Bone marrow (tissue), 2 donors: ENCODE measurements around the gene NAV1.
"Not testable (repeated sequence)": the region's sequence is repeated elsewhere in the genome, so short reads cannot be mapped to it uniquely, and the experiment has no call there.

Experiments used
- DNase-seq, 2 donors: peaks; one replicate each; lab custom pipeline; 2025; lab: John Stamatoyannopoulos, UW

NAV1 gene, protein sequence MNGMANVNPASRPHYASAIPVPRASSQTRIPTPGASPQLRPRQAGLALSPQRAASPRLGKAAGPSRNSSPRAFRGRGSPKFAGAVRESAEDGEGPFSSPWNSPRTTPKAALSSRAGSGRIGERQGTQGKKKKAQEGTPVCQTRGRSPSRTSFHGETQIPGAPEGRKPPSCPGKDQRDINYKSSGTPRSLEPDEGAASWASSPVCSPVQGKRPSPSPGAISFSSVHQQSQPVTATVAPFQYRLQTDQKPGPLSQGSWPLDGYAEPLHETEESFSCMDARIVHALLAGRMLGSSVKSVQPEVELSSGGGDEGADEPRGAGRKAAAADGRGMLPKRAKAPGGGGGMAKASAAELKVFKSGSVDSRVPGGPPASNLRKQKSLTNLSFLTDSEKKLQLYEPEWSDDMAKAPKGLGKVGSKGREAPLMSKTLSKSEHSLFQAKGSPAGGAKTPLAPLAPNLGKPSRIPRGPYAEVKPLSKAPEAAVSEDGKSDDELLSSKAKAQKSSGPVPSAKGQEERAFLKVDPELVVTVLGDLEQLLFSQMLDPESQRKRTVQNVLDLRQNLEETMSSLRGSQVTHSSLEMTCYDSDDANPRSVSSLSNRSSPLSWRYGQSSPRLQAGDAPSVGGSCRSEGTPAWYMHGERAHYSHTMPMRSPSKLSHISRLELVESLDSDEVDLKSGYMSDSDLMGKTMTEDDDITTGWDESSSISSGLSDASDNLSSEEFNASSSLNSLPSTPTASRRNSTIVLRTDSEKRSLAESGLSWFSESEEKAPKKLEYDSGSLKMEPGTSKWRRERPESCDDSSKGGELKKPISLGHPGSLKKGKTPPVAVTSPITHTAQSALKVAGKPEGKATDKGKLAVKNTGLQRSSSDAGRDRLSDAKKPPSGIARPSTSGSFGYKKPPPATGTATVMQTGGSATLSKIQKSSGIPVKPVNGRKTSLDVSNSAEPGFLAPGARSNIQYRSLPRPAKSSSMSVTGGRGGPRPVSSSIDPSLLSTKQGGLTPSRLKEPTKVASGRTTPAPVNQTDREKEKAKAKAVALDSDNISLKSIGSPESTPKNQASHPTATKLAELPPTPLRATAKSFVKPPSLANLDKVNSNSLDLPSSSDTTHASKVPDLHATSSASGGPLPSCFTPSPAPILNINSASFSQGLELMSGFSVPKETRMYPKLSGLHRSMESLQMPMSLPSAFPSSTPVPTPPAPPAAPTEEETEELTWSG (N-terminal part only)

DNA sequence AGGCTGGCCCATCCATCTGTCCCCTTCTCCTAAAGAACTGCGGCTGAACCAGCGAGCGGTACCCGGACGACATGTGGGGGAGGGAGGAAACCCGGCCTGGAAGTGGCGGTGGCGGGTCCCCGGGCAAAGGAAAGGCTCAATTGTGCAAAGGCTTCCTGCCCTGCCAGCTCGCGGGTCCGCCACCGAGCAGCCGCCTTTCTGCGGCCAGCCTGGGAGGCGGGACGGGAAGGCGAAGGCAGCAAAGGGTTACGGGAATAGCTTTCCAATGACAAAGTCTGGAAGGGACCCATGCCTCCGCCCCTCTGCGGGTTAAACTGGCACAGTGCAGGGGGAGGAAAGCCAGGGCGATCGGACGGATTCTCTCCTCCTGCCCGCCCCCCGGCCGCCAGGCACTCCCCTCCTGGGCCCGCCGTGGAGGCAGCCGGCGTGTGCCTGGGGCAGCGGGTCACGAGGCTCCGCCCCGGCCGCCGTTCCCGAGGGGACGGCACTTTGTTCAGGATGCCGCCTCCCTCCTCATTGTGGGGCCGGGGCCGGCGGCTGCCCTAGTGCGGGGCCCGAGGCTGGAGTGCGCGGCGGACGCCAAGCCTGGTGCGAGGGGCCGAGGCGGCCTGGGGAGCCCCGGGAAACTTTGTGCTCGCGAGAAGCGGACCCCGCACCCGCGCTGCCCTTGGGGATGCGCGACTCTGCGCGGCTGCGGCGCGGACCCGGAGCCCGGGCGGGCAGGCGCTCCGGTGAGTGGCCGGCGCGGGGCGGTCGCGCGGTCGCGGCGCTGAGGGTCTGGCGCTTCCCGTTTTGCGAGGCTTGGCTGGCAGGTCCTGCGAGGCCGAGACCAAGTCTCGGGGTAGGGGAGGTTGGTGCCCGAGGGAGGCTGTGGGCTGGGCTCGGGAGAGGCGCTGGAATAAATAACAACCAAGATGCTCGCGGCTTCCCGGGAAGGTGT is at the start of gene NAV1:
TSS of gene NAV1 (plus strand) at position 516 of the 940 bp plus-strand sequence. CDS start 83,758 bp downstream, outside the sequence.
- DNase-seq, result no peak

DNA sequence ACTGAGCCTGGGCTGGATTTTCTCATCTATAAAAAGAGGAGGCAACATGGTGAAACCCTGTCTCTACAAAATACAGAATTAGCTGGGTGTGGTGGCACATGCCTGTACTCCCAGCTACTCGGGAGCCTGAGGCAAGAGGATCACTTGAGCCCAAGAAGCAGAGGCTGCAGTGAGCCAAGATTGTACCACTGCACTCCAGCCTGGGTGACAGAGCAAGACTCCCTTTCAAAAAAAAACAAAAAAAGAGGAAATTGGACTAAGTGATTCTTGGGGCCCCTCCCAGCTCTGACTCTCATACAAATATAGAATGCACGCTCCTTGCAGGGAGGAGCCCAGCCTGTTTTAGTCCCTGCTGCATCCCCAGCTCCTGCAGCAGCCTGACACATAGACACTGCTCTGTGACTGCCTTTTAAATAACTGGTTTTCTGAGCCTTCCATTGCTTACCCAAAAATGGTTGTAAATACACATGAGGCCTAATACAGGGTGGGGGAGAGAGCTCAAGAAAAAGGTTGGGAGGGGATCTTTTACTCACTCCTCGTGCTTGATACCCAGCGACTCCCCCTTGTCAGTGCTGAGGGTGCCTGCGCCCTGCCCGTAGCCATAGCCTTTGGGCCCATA is 49.2 kb upstream of the NAV1 start:
- DNase-seq, result peak in 1 of 2 donors; percentile 48

DNA sequence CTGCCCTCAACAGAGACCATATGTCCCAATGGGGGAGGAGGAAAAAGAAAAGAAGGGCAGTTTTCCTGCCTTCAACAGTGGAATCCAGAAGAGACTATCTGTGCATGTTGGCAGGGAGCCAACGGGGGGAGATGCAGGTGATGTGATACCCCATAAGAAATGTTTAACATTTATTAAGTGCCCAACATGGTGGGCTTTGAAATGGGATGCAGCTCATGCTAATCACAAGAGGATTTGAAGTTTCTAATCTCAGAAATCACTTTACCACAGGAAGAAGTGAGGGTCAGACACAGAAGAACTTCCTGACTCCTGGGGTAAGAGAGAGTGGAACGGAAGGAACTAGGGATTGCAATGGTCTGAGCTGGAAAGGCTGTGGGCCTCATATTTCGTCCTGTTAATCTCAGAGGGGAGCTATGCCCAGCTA is 48.2 kb upstream of the NAV1 start:
- no peak for DNase-seq

DNA sequence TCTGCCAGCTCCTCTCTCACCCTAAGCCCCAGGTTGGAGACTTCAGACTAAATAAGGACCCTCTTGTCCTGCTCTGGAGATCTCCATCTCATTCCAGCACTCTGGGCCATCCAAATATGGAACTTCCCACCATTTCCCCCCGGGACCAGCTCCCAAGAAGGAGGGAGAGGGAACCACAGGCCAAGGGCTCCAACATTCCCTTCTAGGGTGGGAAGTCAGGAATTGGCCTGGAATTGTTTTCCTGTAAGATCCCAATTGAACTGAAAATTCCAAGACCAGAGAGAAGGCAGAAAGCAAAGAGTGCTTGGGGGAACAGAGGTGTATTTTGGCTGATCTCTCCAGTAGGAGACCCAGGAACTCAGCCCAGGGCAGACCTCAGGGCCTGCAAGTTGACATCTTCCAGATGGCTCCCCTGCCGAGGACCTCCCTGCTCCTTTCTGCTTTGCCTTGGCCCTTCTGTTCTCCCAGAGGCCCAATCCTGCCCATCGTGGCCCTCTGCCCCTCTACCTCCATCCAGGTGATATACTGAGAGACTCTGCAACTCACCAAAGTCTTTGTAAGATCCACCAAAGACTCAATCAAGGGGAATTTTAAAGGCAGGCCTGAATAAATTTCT is 46.9 kb upstream of the NAV1 start:
- no peak for DNase-seq

DNA sequence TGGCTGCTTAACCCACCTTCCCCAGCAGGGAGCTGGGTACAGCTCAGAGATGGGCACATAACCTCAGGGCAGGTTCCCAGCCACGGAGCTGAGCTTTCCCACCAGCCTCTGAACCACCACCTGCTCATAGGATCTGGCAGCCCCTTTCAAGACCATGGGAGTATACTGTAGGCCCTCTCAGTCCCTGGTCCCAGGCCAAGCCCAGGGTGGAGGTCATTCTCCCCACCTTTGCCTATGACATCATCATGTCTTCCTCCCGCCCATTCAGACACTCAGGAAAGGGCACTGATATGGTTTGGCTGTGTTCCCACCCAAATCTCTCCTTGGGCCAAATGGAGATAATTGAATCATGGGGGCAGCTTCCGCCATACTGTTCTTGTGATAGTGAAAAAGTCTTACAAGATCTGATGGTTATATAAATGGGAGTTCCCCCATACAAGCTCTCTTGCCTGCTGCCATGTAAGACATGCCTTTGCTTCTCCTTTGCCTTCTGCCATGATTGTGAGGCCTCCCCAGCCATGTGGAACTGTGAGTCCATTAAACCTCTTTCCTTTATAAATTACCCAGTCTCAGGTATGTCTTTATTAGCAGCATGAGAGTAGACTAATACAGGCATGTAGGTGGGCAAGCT is 45.8 kb upstream of the NAV1 start:
- not testable (repeated sequence) for DNase-seq

DNA sequence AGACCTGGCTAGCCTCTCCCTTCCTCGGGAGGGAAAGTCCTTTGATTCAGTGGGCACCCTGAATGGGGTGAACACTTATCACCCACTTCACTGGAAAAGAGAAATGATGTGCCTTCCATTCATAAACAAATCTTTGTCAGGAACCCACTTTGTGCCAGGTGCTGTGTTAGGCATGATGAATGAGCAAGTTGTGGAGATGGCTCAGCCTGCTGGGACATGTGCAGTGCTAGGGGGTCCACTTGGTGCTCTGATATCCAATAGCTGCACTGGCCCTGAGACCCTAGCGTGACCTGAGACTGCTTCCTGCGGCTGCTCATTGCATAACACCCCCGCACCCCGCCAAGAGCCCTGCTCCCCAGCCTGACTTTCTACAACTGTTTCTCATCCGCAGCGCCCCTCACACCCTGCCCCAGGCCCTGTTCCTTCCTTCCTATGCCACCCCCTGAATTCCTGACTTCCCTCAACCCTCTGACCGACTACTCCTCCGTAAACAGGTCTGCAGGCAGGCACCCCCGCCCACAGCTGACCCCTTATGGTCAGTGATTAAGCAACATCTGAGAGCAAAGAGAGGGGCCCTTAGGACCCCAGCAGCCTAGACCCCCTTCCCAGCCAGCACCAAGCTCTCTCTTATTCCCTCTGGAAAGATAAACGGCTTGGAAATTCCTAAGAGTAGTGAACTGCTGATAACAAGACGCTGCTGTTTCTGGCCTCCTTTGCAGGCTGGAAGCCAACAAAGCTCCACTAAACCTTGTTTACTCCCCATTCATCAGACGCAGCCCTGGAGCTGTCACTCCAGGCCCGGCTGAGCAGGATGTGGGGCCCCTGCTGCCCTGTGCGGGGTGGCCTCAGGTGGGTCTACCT is 44.9 kb upstream of the NAV1 start:
- DNase-seq, result no peak

DNA sequence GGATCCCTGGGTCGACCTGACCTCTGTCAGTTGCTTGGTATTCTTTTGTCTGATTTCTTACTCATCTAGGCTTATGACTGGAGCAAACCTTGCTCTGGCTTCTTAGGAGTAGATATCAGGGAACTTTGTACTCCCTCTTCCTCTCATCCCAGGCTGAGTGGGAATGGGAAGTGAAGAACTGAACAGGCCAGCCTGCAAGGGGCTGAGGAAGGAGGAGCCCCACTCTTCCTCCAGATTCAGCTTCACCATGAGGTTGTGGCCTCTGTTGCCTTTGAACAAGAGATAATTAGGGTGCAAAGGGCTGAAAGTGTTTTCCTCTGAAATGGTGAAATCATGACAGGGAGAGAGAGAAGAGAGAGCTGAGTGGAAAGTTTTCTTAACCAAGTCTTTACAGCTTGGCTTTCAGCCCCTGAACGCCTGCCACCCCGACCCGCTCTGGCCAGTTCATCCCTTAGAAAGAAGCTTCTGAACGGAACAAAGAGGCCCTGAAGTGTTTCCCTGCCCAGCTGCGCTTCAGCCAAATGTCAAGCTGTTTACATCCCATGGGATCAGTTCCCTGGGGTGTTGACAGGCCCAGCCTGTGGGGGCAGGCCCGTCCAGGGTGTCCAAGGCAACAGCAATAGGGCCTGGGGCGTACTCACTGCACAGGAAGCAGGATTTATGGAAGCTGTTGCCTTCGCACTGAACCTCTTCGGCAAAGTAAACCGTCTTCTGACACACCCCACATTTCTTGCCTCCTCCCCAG is 43.2 kb upstream of the NAV1 start:
- no peak for DNase-seq

DNA sequence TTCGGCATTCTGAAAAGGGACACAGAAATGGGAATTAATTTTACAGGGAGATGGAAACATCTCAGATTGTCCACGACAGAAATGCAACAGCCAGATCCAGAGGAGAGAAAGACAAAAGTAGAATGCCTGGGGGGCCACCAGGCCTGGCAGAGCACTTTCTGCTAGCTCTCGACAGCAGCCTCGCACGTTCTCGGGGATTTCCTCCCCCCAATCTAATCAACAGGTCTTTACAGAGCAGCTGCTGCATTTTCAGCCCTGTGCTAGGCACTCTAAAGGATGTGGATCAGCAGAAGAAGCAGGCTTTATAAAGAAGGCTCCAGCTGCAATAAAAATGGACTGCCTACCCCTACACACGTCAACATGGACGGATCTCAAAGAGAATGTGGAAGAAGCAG is 42.6 kb upstream of the NAV1 start:
- DNase-seq, result no peak

DNA sequence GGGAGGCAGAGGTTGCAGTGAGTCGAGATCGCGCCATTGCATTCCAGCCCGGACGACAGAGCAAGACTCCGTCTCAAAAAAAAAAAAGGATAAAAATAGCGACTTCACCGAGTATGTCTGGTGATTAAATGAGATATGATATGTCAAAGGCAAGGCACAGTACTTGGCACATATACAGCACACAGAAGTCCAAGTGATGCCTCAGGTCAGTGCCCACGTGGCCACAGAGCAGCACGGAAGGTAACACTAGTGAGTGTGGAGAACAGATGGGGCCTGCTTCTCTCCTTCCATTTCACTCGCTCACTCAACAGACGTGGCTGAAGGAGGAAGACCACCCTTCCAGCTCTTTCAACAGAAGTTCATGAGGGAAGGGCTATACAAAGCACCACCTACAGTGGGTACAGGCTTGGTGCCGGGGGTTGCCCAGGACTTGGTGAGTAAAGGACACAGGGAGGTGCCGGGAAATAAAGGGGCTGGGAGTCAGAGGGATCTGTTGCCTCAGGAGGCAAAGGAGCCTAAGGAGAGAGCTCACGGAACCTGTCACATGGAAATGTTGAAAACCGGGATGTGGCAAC is 40.9 kb upstream of the NAV1 start:
- no peak for DNase-seq

DNA sequence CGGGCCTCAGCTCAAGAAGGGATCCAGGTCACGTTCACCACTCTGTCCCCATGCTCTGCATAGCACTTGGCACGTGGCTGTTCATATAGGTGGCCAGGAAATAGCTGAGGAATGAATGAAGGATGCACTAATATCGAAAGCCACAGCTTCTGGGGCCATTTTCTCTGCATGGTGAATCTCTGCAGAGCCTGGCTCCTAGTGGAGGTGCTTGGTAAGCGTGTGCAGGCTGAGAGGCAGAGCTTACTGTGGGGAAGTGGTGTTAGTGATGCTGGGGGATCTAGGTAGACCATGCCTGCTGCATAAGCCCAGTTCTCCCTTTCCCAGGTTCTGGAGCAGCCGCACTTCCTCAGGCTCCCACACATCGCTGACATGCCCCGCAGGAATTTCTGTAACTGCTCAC is 40.3 kb upstream of the NAV1 start:
- no peak for DNase-seq

DNA sequence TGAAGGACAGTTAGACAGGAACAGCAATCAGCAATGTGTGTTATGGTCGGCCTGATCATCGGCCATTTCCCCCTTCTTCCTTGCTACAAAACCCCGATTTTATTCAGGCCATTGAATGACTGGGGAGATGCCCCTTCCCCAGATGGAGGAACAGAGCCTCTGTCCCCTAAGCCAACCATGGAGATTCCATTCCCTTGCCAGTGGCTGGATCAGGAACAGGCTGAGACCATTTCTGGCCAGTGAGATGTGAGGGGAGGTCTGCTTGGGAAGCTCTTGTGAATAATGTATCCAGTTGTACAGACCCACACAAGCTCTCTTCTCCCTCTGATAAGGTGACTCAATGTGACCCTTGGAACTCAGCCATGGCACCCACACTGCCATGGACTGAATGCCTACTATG is 39.7 kb upstream of the NAV1 start:
- no peak for DNase-seq

DNA sequence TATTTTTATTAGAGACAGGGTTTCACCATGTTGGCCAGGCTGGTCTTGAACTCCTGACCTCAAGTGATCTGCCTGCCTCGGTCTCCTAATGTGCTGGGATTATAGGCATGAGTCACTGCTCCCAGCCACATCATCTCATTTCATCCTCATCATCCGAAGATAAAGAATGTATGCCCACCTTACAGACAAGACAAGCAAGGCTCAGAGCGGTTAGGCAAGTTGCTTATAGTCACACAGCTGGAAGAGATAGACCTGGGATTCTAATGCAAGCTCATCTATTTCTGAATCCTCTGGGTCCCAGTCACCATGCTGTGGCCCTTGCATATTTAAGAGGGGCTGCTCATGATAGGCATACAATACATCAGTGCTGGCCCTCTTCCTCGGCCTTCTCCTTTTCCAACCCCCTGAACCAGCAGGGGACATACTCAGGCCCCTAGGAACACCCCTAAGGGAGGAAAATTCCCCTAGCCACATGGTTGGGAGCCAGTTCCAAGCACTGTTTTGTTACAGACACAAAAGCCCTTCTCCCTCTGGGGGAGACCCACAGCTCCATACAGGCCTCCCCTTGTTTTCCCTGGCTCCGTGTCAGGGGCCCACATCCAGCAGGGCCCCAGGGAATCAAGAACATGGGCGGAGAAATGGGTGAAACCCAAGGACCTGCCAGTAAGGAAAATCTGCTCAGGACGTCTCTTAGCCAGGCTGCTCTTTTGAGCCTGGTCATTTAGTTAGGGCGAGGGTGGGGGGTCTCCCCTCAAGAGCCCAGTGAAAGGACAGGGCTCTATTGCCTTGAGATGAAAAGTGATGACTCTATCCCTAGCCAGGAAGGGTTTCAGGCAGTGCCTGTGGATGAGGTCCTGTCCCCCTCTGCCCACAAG is 38.9 kb upstream of the NAV1 start:
- no peak for DNase-seq

DNA sequence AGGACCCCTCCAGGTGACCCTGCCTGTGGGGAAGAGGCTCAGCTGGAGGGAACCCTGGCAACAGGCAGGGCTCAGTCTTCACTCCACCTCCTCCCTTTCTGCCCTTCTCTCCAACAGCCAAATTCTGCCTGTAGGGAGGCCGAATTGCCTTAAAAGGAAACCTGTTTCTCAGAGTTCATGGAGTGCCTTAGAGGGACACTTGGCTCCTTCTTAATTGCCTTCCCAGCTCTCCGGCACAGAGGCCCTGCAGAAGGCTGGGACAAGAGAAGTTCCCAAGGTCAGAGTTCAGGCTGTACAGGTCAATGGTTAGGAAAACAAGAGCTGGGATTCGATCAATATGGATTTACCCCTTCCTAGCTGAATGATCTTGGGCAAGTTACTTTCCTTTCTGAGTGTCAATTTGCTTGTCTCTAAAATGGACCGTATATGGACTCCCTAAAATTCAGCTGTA is 38.2 kb upstream of the NAV1 start:
- DNase-seq, result no peak

DNA sequence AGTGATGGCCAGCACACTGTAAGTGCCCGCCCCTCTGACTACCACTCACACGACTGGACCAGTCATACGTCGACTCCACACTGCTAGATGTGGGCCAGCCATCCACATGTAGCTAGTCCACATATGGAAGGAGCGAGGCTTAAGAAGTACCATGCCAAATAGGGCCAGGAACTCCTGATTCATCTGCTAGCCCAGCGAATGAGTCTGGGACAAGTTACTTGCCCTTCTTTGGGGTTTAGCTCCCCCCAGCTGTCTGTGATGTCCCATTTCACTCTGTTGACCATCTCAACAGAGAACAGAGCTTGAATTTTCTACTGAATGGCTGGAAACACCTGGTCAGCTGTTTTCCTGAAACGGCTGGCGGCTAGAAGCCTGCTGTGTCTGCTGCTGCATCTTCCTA is 37.8 kb upstream of the NAV1 start:
- no peak for DNase-seq

DNA sequence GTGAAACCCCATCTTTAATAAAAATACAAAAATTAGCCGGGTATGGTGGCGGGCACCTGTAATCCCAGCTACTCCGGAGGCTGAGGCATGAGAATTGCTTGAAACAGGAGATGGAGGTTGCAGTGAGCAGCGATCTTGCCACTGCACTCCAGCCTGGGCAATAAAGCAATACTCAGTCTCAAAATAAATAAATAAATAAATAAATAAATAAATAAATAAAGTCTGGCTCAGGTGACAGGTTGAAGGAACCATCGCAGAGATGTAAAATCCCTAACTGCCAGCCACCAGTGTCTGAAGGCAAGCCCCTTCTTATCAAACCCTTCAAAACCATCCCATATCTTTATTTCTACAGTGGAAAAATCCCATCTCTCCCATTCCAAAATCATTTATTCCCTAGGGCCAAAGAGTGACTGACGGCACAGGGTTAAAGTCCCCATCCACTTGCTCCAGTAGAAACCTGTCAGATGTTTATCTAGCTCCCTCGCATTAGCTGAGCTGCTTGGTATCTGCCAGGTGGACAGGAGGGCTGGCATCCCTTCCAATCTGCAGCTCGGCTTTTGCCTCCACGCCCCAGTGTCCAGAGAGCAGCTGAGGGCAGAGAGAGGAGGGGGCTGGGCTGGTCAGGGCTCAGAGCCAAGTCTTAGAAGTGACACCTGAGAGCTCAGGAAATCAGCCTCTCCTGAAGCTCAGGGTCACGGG is 37.0 kb upstream of the NAV1 start:
- DNase-seq, result no peak

DNA sequence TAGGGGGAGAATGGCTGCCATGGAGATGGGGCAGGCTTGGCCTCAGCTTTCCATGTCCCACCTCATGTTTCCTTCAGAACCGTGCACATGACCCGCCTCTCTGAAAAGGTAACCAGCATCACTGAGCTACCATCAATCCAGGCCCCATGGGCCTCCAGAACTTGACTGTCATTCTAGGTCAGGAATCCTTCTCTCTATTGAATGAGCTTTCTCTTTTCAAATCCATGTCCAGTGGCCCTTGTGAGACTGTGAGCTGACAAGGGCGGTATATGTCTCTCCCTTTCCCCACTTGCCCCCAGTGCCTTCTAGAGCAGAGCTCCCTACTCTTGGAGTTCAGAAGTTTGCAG is 36.4 kb upstream of the NAV1 start:
- no peak for DNase-seq
